NCI-H1417 (cell line): ENCODE measurements around the gene KIF14.

ENCODE experiments used
- DNase-seq, 3 experiments: peaks; one replicate each; lab custom pipeline; 2025; lab: John Stamatoyannopoulos, UW

KIF14 gene

GRCh38 chr1:200620273-200621131 lies at the start of gene KIF14:
Gene KIF14, minus strand, starts transcription at chr1:200620751. Its CDS starts 2,028 bp downstream, at chr1:200618723.
- peak; percentile 84 to 97 (median 94) for DNase-seq

GRCh38 chr1:200669314-200670241 lies 49.0 kb upstream of the KIF14 start, which contains the start of gene DDX59:
Gene DDX59, minus strand, starts transcription at chr1:200669907. Its CDS starts 3,167 bp downstream, at chr1:200666740.
- DNase-seq, result peak; percentile 86 to 99 (median 98)

GRCh38 chr1:200668514-200669313 lies 48.2 kb upstream of the KIF14 start:
- DNase-seq, result peak in 2 of 3 experiments; percentile 13 to 64

- DNase-seq, result no peak
Measured at GRCh38 chr1:200666309-200666708, 45.8 kb upstream of the KIF14 start.

DNA sequence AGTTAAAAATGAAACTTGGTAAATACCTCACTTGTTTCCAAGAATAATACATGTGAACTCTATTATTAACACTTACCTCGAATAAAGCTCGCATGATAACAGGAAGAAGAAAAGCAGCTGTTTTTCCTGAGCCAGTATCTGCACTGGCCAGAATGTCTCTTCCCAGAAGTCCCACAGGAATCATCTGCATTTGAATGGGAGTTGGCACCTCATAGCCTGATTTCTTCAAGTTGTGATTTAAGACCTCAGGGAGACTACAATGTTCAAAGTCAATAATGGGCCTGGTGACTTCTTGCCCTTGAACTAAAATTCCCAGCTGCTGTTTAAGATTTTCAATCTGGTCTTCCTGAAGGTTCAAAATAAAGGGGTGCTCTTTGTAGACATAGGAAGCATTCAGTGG lies 45.3 kb upstream of the KIF14 start:
- DNase-seq, result no peak

- no peak for DNase-seq
Measured at GRCh38 chr1:200660719-200661118, 40.2 kb upstream of the KIF14 start.

DNA sequence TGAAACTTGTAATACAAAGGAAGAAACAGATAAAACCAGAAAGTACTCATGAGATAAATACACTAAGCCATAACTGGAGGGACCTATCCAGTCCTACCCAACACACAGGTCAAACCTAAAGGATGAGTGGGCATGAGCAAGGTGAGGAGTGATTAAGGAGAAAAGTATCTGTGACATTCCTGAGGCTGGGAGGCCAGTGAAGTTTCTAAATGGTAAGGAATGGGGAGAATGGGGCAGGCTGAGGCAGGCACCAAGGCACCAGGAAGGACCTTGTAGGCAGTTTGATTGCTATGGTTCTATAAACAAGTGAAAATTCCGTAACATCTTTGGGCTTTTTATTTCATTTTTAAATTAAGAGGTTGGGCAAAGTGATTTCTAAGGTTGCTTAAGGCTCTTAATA lies 38.7 kb upstream of the KIF14 start:
- no peak for DNase-seq

DNA sequence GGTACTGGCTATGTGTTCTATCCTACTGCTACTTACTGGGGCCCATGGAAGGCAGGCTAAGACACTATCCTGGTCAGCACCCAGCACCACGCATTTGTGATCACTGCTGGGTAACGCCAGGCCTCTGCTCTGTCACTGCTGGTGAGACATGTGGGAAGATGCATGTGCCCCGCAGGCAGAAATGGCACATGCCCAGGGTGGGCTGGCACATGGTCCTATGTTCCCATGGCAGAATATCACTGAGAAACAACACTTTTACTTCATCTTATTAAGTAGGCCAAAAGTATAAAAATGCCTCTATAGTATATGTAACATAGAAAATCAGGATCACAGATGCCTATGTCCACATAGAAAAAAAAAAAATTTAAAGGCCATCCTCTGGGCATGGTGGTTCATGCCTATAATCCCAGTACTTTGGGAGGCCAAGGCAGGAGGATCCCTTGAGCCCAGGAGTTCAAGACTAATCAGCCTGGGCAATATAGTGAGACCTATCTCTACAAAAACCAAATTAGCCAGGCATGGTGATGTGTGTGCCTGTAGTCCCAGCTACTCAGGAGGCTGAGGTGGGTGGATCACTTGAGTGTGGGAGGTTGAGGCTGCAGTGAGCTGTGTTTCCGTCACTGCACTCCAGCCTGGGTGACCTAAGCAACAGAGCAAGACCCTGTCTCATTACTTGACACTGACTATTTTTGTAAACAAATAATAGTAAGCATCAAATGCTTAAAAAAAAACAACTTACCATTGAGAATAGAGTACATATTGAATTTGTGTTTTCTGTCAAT lies 37.7 kb upstream of the KIF14 start:
- DNase-seq, result no peak

GRCh38 chr1:200654660-200655059 lies 34.1 kb upstream of the KIF14 start:
- no peak for DNase-seq

DNA sequence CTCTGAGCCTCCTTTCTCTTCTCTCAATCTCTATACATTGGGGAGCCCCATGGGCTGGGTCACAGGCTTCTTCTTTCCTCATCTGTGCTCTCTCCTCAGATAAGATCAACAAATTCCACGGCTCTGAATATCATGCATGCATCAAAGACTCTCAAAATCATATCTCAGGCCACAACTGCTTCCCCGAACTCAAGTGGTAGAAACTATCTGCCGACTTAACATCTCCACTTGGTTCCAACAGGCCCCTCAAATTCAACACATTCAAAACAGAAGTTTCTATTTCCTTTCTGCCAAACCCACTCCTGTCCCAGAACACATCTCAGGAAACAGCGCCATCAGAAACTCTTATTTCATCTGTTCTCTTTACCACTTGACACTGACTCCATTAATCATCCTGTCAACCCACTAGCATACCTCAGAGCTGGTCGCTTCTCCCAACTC lies 32.5 kb upstream of the KIF14 start:
- DNase-seq, result no peak

DNA sequence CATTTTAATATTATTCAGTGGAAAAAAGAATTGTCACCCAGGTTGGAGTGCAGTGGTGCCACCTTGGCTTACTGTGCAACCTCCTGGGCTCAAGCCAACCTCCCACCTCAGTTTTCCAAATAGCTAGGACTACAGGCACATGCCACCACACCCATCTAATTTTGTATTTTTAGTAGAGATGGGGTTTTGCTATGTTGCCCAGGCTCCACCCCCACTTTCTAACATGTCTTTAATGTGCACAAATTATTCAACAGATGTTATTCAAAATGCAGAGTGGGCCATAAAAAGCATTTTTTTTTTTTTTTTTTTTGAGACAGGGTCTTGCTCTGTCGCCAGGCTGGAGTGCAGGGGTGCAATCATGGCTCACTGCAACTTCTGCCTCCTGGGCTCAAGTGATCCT lies 31.8 kb upstream of the KIF14 start:
- no peak for DNase-seq

DNA sequence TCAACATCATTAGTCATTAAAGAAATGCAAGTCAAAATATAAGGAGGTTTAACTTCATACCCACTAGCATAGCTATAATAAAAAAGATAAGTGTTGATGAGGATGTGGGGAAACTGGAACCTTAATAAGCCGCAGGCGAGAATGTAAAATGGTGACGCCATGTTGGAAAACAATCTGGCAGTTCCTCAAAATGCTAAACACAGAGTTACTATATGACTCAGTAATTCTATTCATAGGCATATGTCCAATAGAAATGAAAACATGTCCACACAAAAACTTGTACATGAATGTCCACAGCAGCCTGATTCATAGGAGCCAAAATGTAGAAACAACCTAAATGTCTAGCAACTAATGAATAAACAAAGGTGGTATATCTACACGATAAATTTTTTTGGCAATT lies 26.0 kb upstream of the KIF14 start:
- no peak for DNase-seq

DNA sequence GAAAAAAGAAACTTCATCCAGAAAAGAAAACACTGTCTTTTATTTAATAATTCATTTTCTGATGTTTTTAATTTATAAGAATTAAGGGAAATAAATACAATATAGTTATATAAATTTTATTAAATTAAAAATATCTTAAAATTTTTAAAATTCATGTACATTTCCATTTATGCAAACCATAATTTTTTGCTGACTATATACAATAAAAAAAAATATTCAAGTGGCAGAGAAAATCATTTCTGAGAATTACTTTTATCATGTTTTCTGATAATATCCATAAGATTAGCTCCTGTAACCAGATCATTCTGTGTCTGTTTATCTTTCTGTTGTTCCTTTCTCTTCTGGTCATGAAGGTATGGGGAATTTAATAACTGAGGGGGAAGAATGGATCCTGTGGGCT lies 23.5 kb upstream of the KIF14 start:
- DNase-seq, result no peak

- no peak for DNase-seq
Measured at GRCh38 chr1:200642481-200642880, 21.9 kb upstream of the KIF14 start.

- DNase-seq, result no peak
Measured at GRCh38 chr1:200640963-200641401, 20.4 kb upstream of the KIF14 start.

DNA sequence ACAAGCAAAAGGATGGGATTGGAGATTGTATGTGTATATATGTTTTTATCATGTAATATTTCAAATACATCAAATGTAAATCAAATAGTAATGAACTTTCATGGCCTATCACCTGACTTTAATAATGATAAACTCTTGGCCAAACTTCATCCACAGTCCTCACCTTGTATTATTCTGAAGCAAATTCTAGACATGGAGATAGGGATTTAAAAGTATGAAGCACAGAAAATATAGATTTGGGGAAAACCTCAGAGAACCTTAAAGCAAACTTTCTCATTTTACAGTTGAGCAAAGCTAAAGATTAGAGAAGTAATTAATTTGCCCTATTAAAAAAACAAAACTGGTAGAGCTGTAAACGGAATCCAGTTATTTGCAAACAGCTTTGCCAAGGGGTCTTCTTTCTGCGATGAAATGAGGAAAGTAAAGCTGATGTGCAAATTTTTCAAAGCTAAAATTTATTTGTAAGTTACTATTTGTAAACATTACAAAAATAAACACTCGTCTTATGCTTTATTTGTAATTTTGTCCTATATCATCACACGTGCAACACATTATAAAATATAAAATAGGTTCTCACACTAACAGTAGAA lies 19.9 kb upstream of the KIF14 start:
- DNase-seq, result no peak

DNA sequence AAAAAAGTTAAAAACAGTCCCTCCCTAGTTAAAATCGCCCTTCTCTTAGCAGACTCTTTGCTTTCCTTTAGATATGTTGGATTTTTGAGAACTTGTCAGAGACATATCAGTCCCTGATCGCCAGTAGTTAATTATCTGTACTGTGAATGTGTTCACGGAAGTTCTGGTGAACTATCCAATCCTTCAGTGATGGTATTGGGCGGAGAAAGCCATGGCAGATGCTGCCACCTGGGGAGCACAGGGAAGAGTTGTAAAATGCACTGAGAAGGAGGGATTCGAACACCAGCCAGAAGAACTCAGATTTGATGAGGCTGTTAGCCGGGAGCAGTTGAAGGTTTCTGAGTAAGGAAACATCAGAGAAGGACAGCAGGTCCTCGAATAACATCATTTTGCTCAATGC lies 17.5 kb upstream of the KIF14 start:
- no peak for DNase-seq

GRCh38 chr1:200636681-200637080 lies 16.1 kb upstream of the KIF14 start:
- DNase-seq, result no peak

GRCh38 chr1:200634261-200635122 lies 13.9 kb upstream of the KIF14 start:
- DNase-seq, result no peak

DNA sequence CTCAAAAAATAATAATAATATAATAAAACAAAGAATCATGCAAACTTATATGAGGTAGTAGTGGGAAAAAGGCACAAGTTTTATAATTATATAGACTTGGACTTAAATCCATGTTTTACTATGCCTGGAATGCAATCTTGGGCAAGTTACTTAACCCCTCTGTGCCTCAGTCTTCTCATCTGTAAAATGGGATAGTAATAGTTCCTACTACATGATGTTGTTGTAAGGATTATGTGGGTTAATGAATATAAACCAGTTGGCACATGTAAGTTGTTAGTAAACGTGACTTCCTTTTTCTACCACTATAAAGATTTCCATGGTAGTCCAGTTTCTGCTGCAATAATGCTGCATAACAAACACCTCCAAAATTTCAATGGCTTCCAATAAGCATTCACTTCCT lies 10.8 kb upstream of the KIF14 start:
- DNase-seq, result no peak
